HG03521 (cell line): ENCODE measurements around the gene SPATA31D1.

ENCODE experiments used
- ATAC-seq: cut with Tn5 transposase; IDR thresholded peaks from one replicate; pipeline ENCODE4 v1.9.1; 2021; ENCODE audit warnings: mild to moderate bottlenecking, moderate library complexity; ENCODE audit not compliant: unreplicated experiment

SPATA31D1 gene

DNA sequence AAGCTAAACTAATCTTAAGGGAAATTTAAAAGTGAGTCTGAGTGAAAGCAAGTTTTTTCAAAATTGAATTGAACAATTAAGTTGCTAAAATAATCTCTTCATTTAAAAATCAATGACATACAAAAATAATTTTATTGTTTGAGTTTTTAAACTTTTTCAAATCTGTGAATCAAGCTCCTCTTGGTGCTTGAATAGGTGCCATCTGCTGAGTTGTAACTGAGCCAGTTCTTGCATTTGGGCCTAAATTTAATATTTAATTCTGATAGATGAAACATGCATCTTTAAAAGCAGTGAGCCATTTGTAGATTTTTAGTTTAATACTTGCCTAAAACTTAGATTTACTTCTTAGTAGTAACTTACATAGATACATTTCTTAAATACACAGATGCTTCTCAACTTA is 31.8 kb downstream of the SPATA31D1 start:
- ATAC-seq, result no peak

- no peak for ATAC-seq
These were observed 32.6 kb downstream of the SPATA31D1 start for GRCh38 chr9:82021198-82021597.

GRCh38 chr9:82022121-82022520 is 33.5 kb downstream of the SPATA31D1 start:
- ATAC-seq, result no peak

DNA sequence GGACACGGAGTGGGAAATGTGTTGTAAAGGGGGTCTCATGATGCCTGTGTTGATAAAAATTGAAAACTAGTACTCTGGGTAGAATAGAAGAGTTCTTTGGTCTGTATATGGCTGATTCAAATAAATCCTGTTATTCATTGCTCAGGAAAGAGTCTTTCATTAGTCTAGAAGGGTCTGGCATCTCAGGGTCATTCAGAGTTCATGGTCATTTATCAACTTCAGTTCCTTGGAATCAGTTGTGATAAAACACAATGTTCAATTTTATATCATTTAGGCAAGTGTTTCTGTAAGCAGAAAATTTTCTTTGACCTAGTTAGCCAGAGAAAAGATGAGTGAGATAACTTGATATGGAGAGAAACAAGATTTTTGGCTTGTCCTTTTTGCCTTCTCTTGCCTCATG is 36.3 kb downstream of the SPATA31D1 start:
- no peak for ATAC-seq

GRCh38 chr9:82031538-82032280 is 43.1 kb downstream of the SPATA31D1 start:
- no peak for ATAC-seq

GRCh38 chr9:82034956-82035731 is 46.6 kb downstream of the SPATA31D1 start:
- ATAC-seq, result no peak

- no peak for ATAC-seq
These were observed 47.5 kb downstream of the SPATA31D1 start for GRCh38 chr9:82036086-82036485.

DNA sequence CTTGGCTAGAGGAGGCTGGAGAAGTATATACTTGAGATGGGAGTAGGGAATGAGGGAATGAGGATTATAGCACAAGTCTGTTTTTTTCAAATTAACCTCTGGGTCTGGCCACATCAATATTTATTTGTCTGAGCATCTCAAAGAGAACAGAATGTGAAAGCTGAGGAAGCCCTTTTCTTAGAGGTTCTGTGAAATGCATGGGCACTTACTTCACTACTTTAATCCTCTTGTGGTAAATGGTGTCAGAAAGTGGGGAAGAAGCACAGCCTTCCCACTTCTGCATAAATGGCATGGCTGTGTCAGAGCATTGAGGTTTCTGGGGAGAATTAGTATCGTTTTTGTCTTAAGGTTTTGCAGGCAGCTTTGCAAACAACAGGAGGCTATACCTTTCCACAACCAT is 48.6 kb downstream of the SPATA31D1 start:
- no peak for ATAC-seq

DNA sequence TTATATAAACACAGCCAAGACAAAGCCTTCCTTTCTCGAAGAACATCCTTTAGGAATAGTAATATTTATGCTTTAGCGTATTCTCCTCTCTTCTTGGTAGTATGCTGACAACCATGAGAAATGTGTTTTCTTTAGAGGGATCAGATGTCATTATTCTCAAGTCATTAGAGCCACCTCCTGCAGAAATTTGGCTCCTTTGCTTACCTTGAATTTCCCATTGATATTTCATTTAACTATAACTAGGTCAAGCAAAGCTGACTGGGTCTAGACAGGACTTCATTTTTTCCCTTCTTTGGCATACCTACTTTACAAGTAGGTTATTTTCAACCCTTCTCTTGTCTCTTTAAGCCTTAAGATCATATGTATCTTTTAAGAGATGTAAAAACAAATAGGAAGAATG is 50.3 kb downstream of the SPATA31D1 start:
- no peak for ATAC-seq
